ENCODE results near the gene CFAP410. TPM values are rescaled to one million over a fixed set of nuclear protein-coding genes. Genes with fewer than 3 reads are reported as not detected.
"Not testable (repeated sequence)": the region's sequence is repeated elsewhere in the genome, so short reads cannot be mapped to it uniquely, and the experiment has no call there.

CFAP410 gene
- total RNA-seq, 2 donors from 2014 or later = 62.5 to 71.3 TPM

GRCh38 chr21:44304877-44305293 lies 34.3 kb downstream of the CFAP410 start:
- H3K27ac ChIP-seq = no peak overlapping the region
- no peak overlapping the region for H3K4me3 ChIP-seq
- no peaks in the 10 kb centered on the region for H3K27me3 ChIP-seq (replicated peaks; ENCODE audit: insufficient read depth)
- no peaks in the 10 kb centered on the region for H3K36me3 ChIP-seq
- peak; percentile 33 for DNase-seq (ENCODE audit: low spot score)
- no peaks in the 10 kb centered on the region for H3K9me3 ChIP-seq
- WGBS = 21% methylated on average over 8 of the region's 8 CpGs
- H3K4me1 ChIP-seq (replicated peaks) = peaks cover 8% of the 10 kb centered on the region
- intact Hi-C loops (cut with DNase I) = no loop called here
- TF ChIP-seq CTCF (IDR thresholded peaks at IDR 0.05) (peak in 3 of 4 experiments; percentile 42 to 60 (median 54)), POLR2A (IDR thresholded peaks at IDR 0.05) (no peak), POLR2AphosphoS5 (IDR thresholded peaks at IDR 0.05) (no peak)

GRCh38 chr21:44304011-44304616 lies 35.1 kb downstream of the CFAP410 start:
- intact Hi-C loops (cut with DNase I) = no loop called here
- Histone ChIP-seq H3K4me3 (no peak overlapping the region), H3K9me3 (no peaks in the 10 kb centered on the region), H3K36me3 (no peaks in the 10 kb centered on the region), H3K4me1 (replicated peaks) (peaks cover 13% of the 10 kb centered on the region), H3K27me3 (replicated peaks; ENCODE audit: insufficient read depth) (no peaks in the 10 kb centered on the region), H3K27ac (peak overlapping the region in 1 of 2 donors; percentile 18)
- 70% methylated on average over 16 of the region's 16 CpGs for WGBS
- TF ChIP-seq POLR2A (IDR thresholded peaks at IDR 0.05) (no peak), POLR2AphosphoS5 (IDR thresholded peaks at IDR 0.05) (no peak), CTCF (IDR thresholded peaks at IDR 0.05) (no peak)
- no peak for DNase-seq (ENCODE audit: low spot score)

- Histone ChIP-seq H3K27me3 (replicated peaks; ENCODE audit: insufficient read depth) (no peaks in the 10 kb centered on the region), H3K9me3 (no peaks in the 10 kb centered on the region), H3K27ac (no peak overlapping the region), H3K4me1 (replicated peaks) (peaks cover 14% of the 10 kb centered on the region), H3K36me3 (no peaks in the 10 kb centered on the region), H3K4me3 (no peak overlapping the region)
- TF ChIP-seq POLR2A (IDR thresholded peaks at IDR 0.05) = no peak
- no peak for TF ChIP-seq POLR2AphosphoS5 (IDR thresholded peaks at IDR 0.05)
- TF ChIP-seq CTCF (IDR thresholded peaks at IDR 0.05) = no peak
- WGBS = 68% methylated on average over 12 of the region's 12 CpGs
- intact Hi-C loops (cut with DNase I) = no loop called here
- no peak for DNase-seq (ENCODE audit: low spot score)
These were observed 35.7 kb downstream of the CFAP410 start for GRCh38 chr21:44303490-44303981.

GRCh38 chr21:44302573-44303401 lies 36.4 kb downstream of the CFAP410 start:
- intact Hi-C loops (cut with DNase I); H3K27ac ChIP-seq; H3K27me3 ChIP-seq (replicated peaks; ENCODE audit: insufficient read depth); H3K36me3 ChIP-seq; H3K4me3 ChIP-seq; H3K9me3 ChIP-seq: not testable (repeated sequence)
- 78% methylated on average over 23 of the region's 23 CpGs for WGBS
- TF ChIP-seq CTCF (IDR thresholded peaks at IDR 0.05) = peak in 1 of 4 experiments; percentile 25
- H3K4me1 ChIP-seq (replicated peaks) = peaks cover 14% of the 10 kb centered on the region
- DNase-seq (ENCODE audit: low spot score) = peak; percentile 47

All from prostate gland (tissue), 2 donors.